Lower lobe of right lung (tissue), 2 donors: ENCODE data around the gene C19orf12. TPM values are rescaled to one million over a fixed set of nuclear protein-coding genes. Genes with fewer than 3 reads are reported as not detected.
A peak's percentile ranks its signal among the peaks of the same experiment; 100 is the strongest.
"Not testable (repeated sequence)": the region's sequence is repeated elsewhere in the genome, so short reads cannot be mapped to it uniquely, and the experiment has no call there.

Source experiments
- ATAC-seq, 2 donors: fragments of 200-7000 bp; cut with Tn5 transposase; one replicate each; pipeline ENCODE4 v1.9.1; 2020 to 2022; ENCODE audit warnings: mild to moderate bottlenecking in 2 of 2, moderate library complexity in 2 of 2
- DNase-seq: peaks from one replicate; pipeline ENCODE4 v3.0.0-alpha.2; 2020
- H3K27ac ChIP-seq: fragments of 200-600 bp; one replicate; pipeline ENCODE4 v1.8.0; 2022
- H3K27me3 ChIP-seq: fragments of 200-600 bp; one replicate; pipeline ENCODE4 v1.8.0; 2022; ENCODE audit warnings: low read depth
- H3K36me3 ChIP-seq: fragments of 200-600 bp; one replicate; pipeline ENCODE4 v1.8.0; 2022; ENCODE audit warnings: mild to moderate bottlenecking
- H3K4me1 ChIP-seq: fragments of 200-600 bp; one replicate; pipeline ENCODE4 v1.8.0; 2022
- H3K4me3 ChIP-seq: fragments of 200-600 bp; one replicate; pipeline ENCODE4 v1.8.0; 2022; ENCODE audit warnings: mild to moderate bottlenecking
- H3K9me3 ChIP-seq: fragments of 200-600 bp; one replicate; pipeline ENCODE4 v1.8.0; 2022
- intact Hi-C: fragments of 100-400 bp; cut with DNase I; formaldehyde crosslinking; loops from one replicate; pipeline ENCODE4 v1.11.0; 2022
- total RNA-seq: library from RNA; stranded (reverse); fragmentation: NEBNext Ultra II Directional; extraction: Animal tissue kit (Norgen Biotek cat#: 25700); gene quantifications from one replicate; pipeline ENCODE4 v1.2.1, GENCODE V29; 2021
- TF ChIP-seq, protein P1 (sequence below): fragments of 200-600 bp; IDR thresholded peaks from one replicate; pipeline ENCODE4 v1.8.0; 2022; ENCODE audit warnings: antibody characterized with exemption, mild to moderate bottlenecking
- donor health status: DM: no; HTN: yes; CAD: no; lungs with severe emphysema.

Gene C19orf12
- total RNA-seq, 1 donor from 2014 or later: 19.2 TPM

DNA sequence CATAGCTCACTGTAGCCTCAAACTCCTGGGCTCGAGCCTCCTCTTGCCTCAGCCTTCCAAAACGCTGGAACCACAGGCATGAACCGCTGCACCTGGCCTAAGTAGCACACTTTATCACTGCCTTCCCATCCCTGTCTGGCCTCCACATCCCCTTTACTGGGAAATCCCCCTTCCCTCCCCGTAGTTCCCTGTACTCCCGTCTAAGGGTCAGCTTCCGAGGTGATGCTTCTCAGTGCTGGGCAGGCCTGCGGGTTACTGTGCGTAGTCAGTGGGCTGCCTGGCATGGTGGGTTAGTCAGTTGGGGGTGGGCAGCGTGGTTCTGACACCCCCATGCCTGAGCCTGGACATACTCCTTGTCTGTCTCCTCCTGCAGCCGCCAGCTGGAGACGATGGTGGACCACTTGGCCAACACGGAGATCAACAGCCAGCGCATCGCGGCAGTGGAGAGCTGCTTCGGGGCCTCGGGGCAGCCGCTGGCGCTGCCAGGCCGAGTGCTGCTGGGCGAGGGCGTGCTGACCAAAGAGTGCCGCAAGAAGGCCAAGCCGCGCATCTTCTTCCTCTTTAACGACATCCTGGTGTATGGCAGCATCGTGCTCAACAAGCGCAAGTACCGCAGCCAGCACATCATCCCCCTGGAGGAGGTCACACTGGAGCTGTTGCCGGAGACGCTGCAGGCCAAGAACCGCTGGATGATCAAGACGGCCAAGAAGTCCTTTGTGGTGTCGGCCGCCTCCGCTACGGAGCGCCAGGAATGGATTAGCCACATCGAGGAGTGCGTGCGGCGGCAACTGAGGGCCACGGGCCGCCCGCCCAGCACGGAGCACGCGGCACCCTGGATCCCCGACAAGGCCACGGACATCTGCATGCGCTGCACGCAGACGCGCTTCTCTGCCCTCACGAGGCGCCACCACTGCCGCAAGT is 41.4 kb downstream of the C19orf12 start:
- peaks cover 81% of the 10 kb centered on the region for H3K4me1 ChIP-seq
- DNase-seq: no peak
- peaks cover 46% of the 10 kb centered on the region for H3K36me3 ChIP-seq
- intact Hi-C loops: no loop called here
- TF ChIP-seq, protein P1, sequence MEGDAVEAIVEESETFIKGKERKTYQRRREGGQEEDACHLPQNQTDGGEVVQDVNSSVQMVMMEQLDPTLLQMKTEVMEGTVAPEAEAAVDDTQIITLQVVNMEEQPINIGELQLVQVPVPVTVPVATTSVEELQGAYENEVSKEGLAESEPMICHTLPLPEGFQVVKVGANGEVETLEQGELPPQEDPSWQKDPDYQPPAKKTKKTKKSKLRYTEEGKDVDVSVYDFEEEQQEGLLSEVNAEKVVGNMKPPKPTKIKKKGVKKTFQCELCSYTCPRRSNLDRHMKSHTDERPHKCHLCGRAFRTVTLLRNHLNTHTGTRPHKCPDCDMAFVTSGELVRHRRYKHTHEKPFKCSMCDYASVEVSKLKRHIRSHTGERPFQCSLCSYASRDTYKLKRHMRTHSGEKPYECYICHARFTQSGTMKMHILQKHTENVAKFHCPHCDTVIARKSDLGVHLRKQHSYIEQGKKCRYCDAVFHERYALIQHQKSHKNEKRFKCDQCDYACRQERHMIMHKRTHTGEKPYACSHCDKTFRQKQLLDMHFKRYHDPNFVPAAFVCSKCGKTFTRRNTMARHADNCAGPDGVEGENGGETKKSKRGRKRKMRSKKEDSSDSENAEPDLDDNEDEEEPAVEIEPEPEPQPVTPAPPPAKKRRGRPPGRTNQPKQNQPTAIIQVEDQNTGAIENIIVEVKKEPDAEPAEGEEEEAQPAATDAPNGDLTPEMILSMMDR: no peak
- no peaks in the 10 kb centered on the region for H3K9me3 ChIP-seq
- ATAC-seq: no peak
- H3K27me3 ChIP-seq: no peaks in the 10 kb centered on the region
- H3K4me3 ChIP-seq: no peak overlapping the region
- peak overlapping the region; percentile 18 for H3K27ac ChIP-seq

DNA sequence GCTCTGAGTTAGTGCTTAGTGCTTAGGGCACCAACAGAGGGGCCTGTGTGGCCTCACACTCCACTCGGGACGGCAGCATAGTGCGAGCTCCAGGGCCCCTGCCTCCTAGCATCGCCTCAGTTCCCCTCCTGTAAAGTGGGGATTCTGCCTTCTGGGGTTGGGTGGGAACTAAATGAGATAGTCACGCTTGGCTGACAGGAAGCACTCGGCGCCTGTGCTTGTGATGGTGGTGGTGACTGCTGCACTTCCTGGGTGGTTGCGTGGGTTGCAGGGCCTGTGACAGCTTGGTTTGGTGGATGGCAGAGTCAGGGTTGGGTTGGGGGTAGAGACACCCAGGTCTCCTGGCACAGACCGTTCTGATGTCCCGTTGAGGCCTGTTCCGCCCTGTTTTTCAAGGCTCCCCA is 42.1 kb downstream of the C19orf12 start:
- TF ChIP-seq, protein P1: no peak
- peaks cover 46% of the 10 kb centered on the region for H3K36me3 ChIP-seq
- no peaks in the 10 kb centered on the region for H3K27me3 ChIP-seq
- H3K27ac ChIP-seq: peak overlapping the region; percentile 44
- peaks cover 81% of the 10 kb centered on the region for H3K4me1 ChIP-seq
- intact Hi-C loops: no loop called here
- H3K9me3 ChIP-seq: no peaks in the 10 kb centered on the region
- ATAC-seq: peak; percentile 41 to 43
- H3K4me3 ChIP-seq: no peak overlapping the region
- DNase-seq: no peak

DNA sequence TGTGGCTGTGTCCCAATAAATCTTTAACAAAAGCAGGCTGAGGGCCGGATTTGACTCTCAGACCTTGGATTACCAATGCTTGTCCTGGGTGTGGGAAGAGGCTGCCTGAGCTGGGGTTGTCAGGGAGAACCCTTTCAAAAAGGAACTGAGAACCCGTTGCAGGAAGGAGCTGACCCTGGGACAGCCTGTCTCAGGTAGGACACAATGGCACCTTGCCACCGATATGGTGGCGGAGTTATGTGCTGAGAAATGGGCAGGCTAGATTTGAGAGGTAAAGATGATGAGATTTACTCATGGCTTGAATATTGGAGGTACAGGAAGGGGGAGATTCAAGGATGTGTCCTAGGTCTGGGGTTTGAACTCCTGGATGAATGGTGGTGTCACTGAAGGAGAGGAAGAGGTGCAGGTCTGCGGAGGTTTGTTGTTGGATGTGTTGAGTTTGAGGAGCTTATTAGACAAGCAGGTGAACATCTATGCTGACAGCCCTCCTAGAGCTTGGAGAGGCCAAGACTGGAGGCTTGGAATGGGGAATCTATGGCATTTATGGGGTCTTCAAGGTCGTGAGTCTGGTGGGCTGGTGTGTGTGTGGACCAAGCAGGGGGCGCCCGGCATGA is 42.6 kb downstream of the C19orf12 start:
- peaks cover 81% of the 10 kb centered on the region for H3K4me1 ChIP-seq

DNA sequence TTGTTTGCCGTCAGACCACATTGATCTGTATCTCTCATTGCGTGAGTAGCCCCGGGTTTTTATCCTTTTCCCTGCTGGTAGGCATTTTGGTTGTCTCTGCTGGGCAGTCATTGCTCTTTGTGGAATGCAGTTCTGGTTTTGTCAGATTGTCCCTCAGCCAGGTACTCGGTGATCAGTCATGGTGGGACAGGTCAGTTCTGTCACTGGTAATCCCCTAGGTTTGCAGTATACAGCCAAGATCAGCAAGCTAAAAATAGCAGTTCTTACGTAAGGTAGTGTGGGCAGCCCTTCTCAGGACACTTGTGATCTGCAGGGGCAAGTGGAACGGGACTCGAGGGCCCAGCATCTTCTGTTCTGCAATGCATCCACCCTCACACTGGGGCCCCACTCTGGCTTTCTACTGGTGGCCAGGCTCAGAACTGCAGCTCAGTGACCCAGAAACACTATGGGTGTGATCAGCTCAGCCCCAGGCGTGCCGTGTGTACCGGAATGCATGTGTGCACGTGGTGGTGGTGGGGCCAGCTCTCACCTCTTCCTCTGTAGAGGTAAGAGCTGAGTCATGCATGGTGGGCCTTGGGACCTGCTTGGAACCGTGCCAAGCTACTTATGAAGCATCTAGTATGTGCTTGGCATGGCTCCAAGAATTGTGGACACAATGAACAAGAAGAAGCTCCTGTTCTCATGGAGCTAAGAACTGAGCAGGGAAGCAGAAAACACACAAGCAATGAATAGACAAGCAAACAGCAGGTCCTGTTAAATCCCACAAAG is 43.5 kb downstream of the C19orf12 start:
- no peaks in the 10 kb centered on the region for H3K27me3 ChIP-seq
- peak overlapping the region; percentile 44 for H3K27ac ChIP-seq
- peak; percentile 78 for DNase-seq
- intact Hi-C loops: no loop called here
- peaks cover 81% of the 10 kb centered on the region for H3K4me1 ChIP-seq
- H3K4me3 ChIP-seq: peak overlapping the region; percentile 4
- no peaks in the 10 kb centered on the region for H3K9me3 ChIP-seq
- peak; percentile 72 to 73 for ATAC-seq
- H3K36me3 ChIP-seq: peaks cover 34% of the 10 kb centered on the region
- TF ChIP-seq, protein P1: peak; percentile 32

More for the DNA sequence above, 42.6 kb downstream of the C19orf12 start:
- intact Hi-C loops: no loop called here
- DNase-seq: no peak
- peaks cover 43% of the 10 kb centered on the region for H3K36me3 ChIP-seq
- H3K27ac ChIP-seq: peak overlapping the region; percentile 44
- no peaks in the 10 kb centered on the region for H3K27me3 ChIP-seq
- H3K4me3 ChIP-seq: no peak overlapping the region
- TF ChIP-seq, protein P1: no peak
- ATAC-seq: no peak
- no peaks in the 10 kb centered on the region for H3K9me3 ChIP-seq

DNA sequence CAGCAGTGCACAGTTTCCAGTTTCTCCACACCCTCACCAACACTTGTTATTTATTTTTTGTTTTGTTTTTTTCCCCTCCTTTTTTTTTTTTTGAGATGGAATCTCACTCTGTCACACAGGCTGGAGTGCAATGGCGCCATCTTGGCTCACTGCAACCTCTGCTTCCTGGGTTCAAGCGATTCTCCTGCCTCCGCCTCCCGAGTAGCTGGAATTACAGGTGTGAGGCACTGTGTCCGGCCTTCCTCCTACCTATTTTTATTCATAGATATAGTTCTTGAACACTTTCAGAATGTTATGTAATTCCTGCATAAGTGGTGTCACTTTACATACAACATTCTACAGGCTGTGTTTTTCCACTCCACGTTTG is 44.1 kb downstream of the C19orf12 start:
- not testable (repeated sequence) for DNase-seq, ATAC-seq
- peaks cover 79% of the 10 kb centered on the region for H3K4me1 ChIP-seq

More for the DNA sequence above, 44.1 kb downstream of the C19orf12 start:
- H3K4me3 ChIP-seq: peak overlapping the region; percentile 4
- H3K9me3 ChIP-seq, H3K27me3 ChIP-seq, intact Hi-C loops: not testable (repeated sequence)
- H3K36me3 ChIP-seq: peaks cover 29% of the 10 kb centered on the region
- peak overlapping the region; percentile 44 for H3K27ac ChIP-seq
